ENCODE results near the gene VPS13D.

DNA sequence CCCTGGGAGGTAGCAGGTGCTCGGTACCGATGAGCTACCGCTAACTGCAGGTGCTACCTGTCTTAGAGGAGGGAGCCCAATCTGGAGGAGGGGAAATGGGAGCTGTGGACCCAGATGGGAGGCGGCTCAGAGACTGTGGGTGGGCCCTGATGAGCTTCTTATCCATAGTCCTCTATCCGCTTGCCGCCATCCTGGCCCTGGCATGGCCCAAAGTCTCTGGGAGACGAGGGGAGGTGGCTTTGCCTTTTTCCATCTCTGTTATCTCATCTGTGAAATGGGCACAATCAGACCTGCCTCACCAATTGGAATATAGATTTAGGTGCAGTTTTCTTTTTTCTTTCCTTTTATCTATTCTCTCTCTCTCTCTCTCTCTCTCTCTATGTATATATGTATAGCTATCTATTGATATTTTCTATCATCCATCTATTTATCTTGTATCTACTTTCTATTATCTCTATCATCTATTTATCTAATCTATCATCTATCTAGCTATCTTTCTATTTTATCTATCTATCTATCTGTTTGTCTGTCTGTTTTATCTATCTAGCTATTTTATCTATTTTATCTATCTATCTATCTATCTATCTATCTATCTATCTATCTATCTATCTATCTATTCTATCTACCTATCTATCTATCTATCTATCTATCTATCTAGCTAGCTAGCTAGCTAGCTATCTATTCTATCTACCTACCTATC, 46.6 kb upstream of the VPS13D start:
- TF ChIP-seq, protein P1, sequence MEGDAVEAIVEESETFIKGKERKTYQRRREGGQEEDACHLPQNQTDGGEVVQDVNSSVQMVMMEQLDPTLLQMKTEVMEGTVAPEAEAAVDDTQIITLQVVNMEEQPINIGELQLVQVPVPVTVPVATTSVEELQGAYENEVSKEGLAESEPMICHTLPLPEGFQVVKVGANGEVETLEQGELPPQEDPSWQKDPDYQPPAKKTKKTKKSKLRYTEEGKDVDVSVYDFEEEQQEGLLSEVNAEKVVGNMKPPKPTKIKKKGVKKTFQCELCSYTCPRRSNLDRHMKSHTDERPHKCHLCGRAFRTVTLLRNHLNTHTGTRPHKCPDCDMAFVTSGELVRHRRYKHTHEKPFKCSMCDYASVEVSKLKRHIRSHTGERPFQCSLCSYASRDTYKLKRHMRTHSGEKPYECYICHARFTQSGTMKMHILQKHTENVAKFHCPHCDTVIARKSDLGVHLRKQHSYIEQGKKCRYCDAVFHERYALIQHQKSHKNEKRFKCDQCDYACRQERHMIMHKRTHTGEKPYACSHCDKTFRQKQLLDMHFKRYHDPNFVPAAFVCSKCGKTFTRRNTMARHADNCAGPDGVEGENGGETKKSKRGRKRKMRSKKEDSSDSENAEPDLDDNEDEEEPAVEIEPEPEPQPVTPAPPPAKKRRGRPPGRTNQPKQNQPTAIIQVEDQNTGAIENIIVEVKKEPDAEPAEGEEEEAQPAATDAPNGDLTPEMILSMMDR (IDR thresholded peaks at IDR 0.05; ENCODE audit: low read depth, low read length), result no peak
- no peak for TF ChIP-seq POLR2A (IDR thresholded peaks at IDR 0.05; ENCODE audit: extremely low read depth, insufficient read length)
